ENCODE measurements around the gene TAF1D.

GRCh38 chr11:93783765-93784144, 42.5 kb upstream of the TAF1D start:
- TF ChIP-seq SUZ12 (IDR thresholded peaks at IDR 0.05; ENCODE audit: extremely low read depth, insufficient read depth, insufficient read length) (no peak), YY1 (IDR thresholded peaks at IDR 0.05; ENCODE audit: insufficient read depth, insufficient read length) (no peak), ZNF274 (IDR thresholded peaks at IDR 0.05; ENCODE audit: low read depth, low read length) (no peak)
